GM23338 (cell line): ENCODE results near the gene HS6ST3. TPM values are rescaled to one million over a fixed set of nuclear protein-coding genes. Genes with fewer than 3 reads are reported as not detected.

Source experiments
- ATAC-seq: fragments of 200-7000 bp; cut with Tn5 transposase; 3 replicates; pipeline ENCODE4 v1.9.1; 2020
- DNase-seq: peaks from one replicate; pipeline ENCODE4 v3.0.0-alpha.2; 2015; ENCODE audit warnings: low spot score
- H2AFZ ChIP-seq: fragments of 200-600 bp; sonication (generic); 2 replicates; pipeline ENCODE4 v1.8.0; 2016; ENCODE audit warnings: antibody characterized with exemption, mild to moderate bottlenecking, moderate library complexity
- H3F3A ChIP-seq: fragments of 200-600 bp; sonication (generic); replicated peaks from 2 replicates; pipeline ENCODE4 v1.8.0; 2017; ENCODE audit warnings: antibody characterized with exemption, mixed run types, low read depth
- H3K27ac ChIP-seq: fragments of 200-600 bp; sonication (generic); 2 replicates; pipeline ENCODE4 v1.6.1; 2016; ENCODE audit warnings: low read depth
- H3K27me3 ChIP-seq: fragments of 200-600 bp; sonication (generic); 2 replicates; pipeline ENCODE4 v1.8.0; 2016; ENCODE audit warnings: mild to moderate bottlenecking, mixed run types, moderate library complexity; ENCODE audit not compliant: insufficient read depth
- H3K36me3 ChIP-seq: fragments of 200-600 bp; sonication (generic); 2 replicates; pipeline ENCODE4 v1.8.0; 2016; ENCODE audit warnings: mild to moderate bottlenecking; ENCODE audit not compliant: insufficient read depth
- H3K4me1 ChIP-seq: fragments of 200-600 bp; sonication (generic); 2 replicates; pipeline ENCODE4 v1.8.0; 2016; ENCODE audit warnings: mild to moderate bottlenecking, moderate library complexity; ENCODE audit not compliant: insufficient read depth
- H3K4me2 ChIP-seq: fragments of 200-600 bp; sonication (generic); 2 replicates; pipeline ENCODE4 v1.7.1; 2017; ENCODE audit warnings: mixed run types
- H3K4me3 ChIP-seq: fragments of 200-600 bp; sonication (generic); 2 replicates; pipeline ENCODE4 v1.6.1; 2016; ENCODE audit warnings: mixed run types
- H3K79me2 ChIP-seq: fragments of 200-600 bp; sonication (generic); replicated peaks from 2 replicates; pipeline ENCODE4 v1.8.0; 2017; ENCODE audit warnings: mild to moderate bottlenecking; ENCODE audit not compliant: insufficient read depth
- H3K9me2 ChIP-seq: fragments of 200-600 bp; sonication (generic); 2 replicates; pipeline ENCODE4 v1.8.0; 2017; ENCODE audit not compliant: insufficient read depth
- H4K20me1 ChIP-seq: fragments of 200-600 bp; sonication (generic); replicated peaks from 2 replicates; pipeline ENCODE4 v1.8.0; 2017; ENCODE audit warnings: mild to moderate bottlenecking; ENCODE audit not compliant: insufficient read depth
- H3K27ac Mint-ChIP-seq: 2 replicates; pipeline ENCODE4 v1.8.0; 2020; ENCODE audit warnings: inconsistent platforms, mild to moderate bottlenecking, moderate library complexity, mixed read lengths
- H3K27me3 Mint-ChIP-seq: 3 replicates; pipeline ENCODE4 v1.8.0; 2022; ENCODE audit warnings: low read depth, mild to moderate bottlenecking, moderate library complexity, mixed read lengths, inconsistent platforms; ENCODE audit not compliant: insufficient read depth, poor library complexity
- H3K36me3 Mint-ChIP-seq: 3 replicates; pipeline ENCODE4 v1.8.0; 2021; ENCODE audit warnings: low read depth, mild to moderate bottlenecking, inconsistent platforms, moderate library complexity, mixed read lengths
- H3K4me1 Mint-ChIP-seq: 3 replicates; pipeline ENCODE4 v1.8.0; 2020; ENCODE audit warnings: mild to moderate bottlenecking, inconsistent platforms, mixed read lengths
- H3K4me3 Mint-ChIP-seq: 3 replicates; pipeline ENCODE4 v1.8.0; 2021; ENCODE audit warnings: moderate library complexity, mild to moderate bottlenecking, inconsistent platforms, mixed read lengths
- H3K9me3 Mint-ChIP-seq: 3 replicates; pipeline ENCODE4 v1.8.0; 2020; ENCODE audit warnings: moderate library complexity, mild to moderate bottlenecking, inconsistent platforms, mixed read lengths
- CREB1 ChIP-seq: fragments of 250-450 bp; sonication (Bioruptor Pico); IDR thresholded peaks from 2 replicates; pipeline ENCODE4 v1.5.0; 2020; ENCODE audit warnings: low read depth, mild to moderate bottlenecking, moderate library complexity
- REST ChIP-seq: IDR thresholded peaks from one replicate; pipeline ENCODE4 v1.6.1; 2018; ENCODE audit warnings: antibody characterized with exemption; ENCODE audit not compliant: unreplicated experiment
- ZNF114 ChIP-seq: fragments of 250-450 bp; sonication (Bioruptor Pico); IDR thresholded peaks from 2 replicates; pipeline ENCODE4 v1.5.0; 2020; ENCODE audit warnings: mild to moderate bottlenecking, moderate library complexity
- ZNF462 ChIP-seq: fragments of 250-450 bp; sonication (Bioruptor Pico); IDR thresholded peaks from 2 replicates; pipeline ENCODE4 v1.5.0; 2020; ENCODE audit warnings: mild to moderate bottlenecking, moderate library complexity
- polyA plus RNA-seq: library from polyadenylated mRNA; unstranded; fragments of >200 nt; fragmentation: Nextera tagmentation; extraction: Ambion mirVana; gene quantifications from 2 replicates; pipeline ENCODE4 v1.2.1, GENCODE V29; 2016
- total RNA-seq: library from RNA; depleted of rRNA; stranded (reverse); fragments of >200 nt; shearing (Covaris generic); gene quantifications from 2 replicates; pipeline ENCODE4 v1.2.3, GENCODE V29; 2014

The HS6ST3 gene
- total and polyA plus RNA-seq, 2 experiments from 2014 or later: 0.52 to 0.80 TPM

GRCh38 chr13:96104516-96104915 is 14.6 kb downstream of the HS6ST3 start:
- no peaks in the 10 kb centered on the region for H3F3A ChIP-seq
- no peaks in the 10 kb centered on the region; the same call in 1 of the 2 replicates for H3K36me3 ChIP-seq
- TF ChIP-seq REST: no peak
- TF ChIP-seq ZNF114: no peak
- TF ChIP-seq CREB1 (CRISPR knock-in tag): no peak
- no peak for TF ChIP-seq ZNF462 (CRISPR knock-in tag)
- peaks cover 7% of the 10 kb centered on the region for H3K27me3 Mint-ChIP-seq
- no peak overlapping the region for H3K27ac Mint-ChIP-seq
- no peaks in the 10 kb centered on the region for H3K9me2 ChIP-seq
- H3K4me2 ChIP-seq: no peak overlapping the region
- no peaks in the 10 kb centered on the region for H3K79me2 ChIP-seq
- H3K36me3 Mint-ChIP-seq: peaks cover 35% of the 10 kb centered on the region
- no peak overlapping the region for H3K4me3 Mint-ChIP-seq
- H3K4me1 Mint-ChIP-seq: peaks cover 22% of the 10 kb centered on the region; the same call in 2 of the 3 replicates
- peak; percentile 52 for ATAC-seq
- peaks cover 9% of the 10 kb centered on the region; the same call in 1 of the 2 replicates for H3K4me1 ChIP-seq
- H3K27me3 ChIP-seq: no peaks in the 10 kb centered on the region
- H3K27ac ChIP-seq: no peak overlapping the region
- peak; percentile 8 for DNase-seq
- H3K9me3 Mint-ChIP-seq: peaks cover 37% of the 10 kb centered on the region
- H4K20me1 ChIP-seq: no peaks in the 10 kb centered on the region
- H3K4me3 ChIP-seq: no peak overlapping the region
- H2AFZ ChIP-seq: no peak overlapping the region
